H1 (cell line): ENCODE measurements around the gene PRKN. TPM values are rescaled to one million over a fixed set of nuclear protein-coding genes. Genes with fewer than 3 reads are reported as not detected.

Experiments used
- CTCF ChIA-PET: fragments of 300-600 bp; sonication (Branson Sonifier 250); formaldehyde crosslinking; loops from one replicate; lab custom pipeline; 2021; ENCODE audit not compliant: partially characterized antibody; lab: Charles Lee
- POLR2A ChIA-PET: fragments of 300-600 bp; sonication (Branson Sonifier 250); formaldehyde crosslinking; loops from one replicate; lab custom pipeline; 2021; ENCODE audit warnings: inconsistent platforms; ENCODE audit not compliant: partially characterized antibody; lab: Charles Lee
- DNase-seq, 2 experiments: peaks; one replicate each; pipeline versions ENCODE4 v3.0.0 to v3.0.0-alpha.2; 2010 to 2022; ENCODE audit warnings: low spot score in 2 of 2, low read depth in 1 of 2, mixed read lengths in 1 of 2
- FAIRE-seq: peaks from 2 replicates; lab custom pipeline; 2011; peaks lifted over from hg19 to GRCh38; lab: Jason Lieb, UNC
- H2AFZ ChIP-seq: 2 replicates; pipeline ENCODE4 v1.8.1; 2012; ENCODE audit warnings: low read length, inconsistent platforms
- H2AK5ac ChIP-seq: 2 replicates; pipeline ENCODE4 v1.6.1; 2013; ENCODE audit warnings: low read depth, low read length
- H2BK120ac ChIP-seq: replicated peaks from 2 replicates; pipeline ENCODE3; 2013; ENCODE audit warnings: low read depth, low read length, inconsistent platforms
- H2BK12ac ChIP-seq: 2 replicates; pipeline ENCODE4 v1.6.1; 2013; ENCODE audit warnings: low read depth, low read length
- H2BK15ac ChIP-seq: 2 replicates; pipeline ENCODE4 v1.6.1; 2013; ENCODE audit warnings: low read length
- H2BK20ac ChIP-seq: 2 replicates; pipeline ENCODE4 v1.6.1; 2013; ENCODE audit warnings: low read length
- H2BK5ac ChIP-seq: 2 replicates; pipeline ENCODE4 v1.6.1; 2013; ENCODE audit warnings: low read depth, low read length
- H3K14ac ChIP-seq: 2 replicates; pipeline ENCODE4 v1.6.1; 2013; ENCODE audit warnings: inconsistent platforms; ENCODE audit not compliant: insufficient read length
- H3K18ac ChIP-seq: 2 replicates; pipeline ENCODE4 v1.6.1; 2013; ENCODE audit warnings: low read length; ENCODE audit errors: extremely low read depth
- H3K23ac ChIP-seq: 2 replicates; pipeline ENCODE4 v1.6.1; 2013; ENCODE audit warnings: inconsistent platforms; ENCODE audit not compliant: insufficient read length
- H3K23me2 ChIP-seq: 2 replicates; pipeline ENCODE4 v1.6.1; 2013; ENCODE audit warnings: low read depth, low read length
- H3K27ac ChIP-seq: 2 replicates; pipeline ENCODE4 v1.6.1; 2011; ENCODE audit warnings: low read depth, low read length, inconsistent platforms
- H3K27me3 ChIP-seq, 4 experiments: replicated peaks in 1 of 4; 1 replicate in 1 of 4; 2 replicates in 3 of 4; pipeline versions ENCODE4 v1.6.1 to v1.8.1; 2011 to 2013; ENCODE audit warnings: low read length in 3 of 4, mild to moderate bottlenecking in 3 of 4, inconsistent platforms in 2 of 4, mixed read lengths in 2 of 4, moderate library complexity in 1 of 4; ENCODE audit not compliant: control insufficient read depth in 3 of 4, insufficient read depth in 3 of 4; ENCODE audit errors: extremely low read depth in 1 of 4
- H3K36me3 ChIP-seq, 4 experiments: 2 replicates each; pipeline versions ENCODE4 v1.6.1 to v1.8.1; 2011 to 2013; ENCODE audit warnings: mild to moderate bottlenecking in 4 of 4, low read length in 3 of 4, moderate library complexity in 2 of 4, control low read depth in 1 of 4, inconsistent platforms in 1 of 4; ENCODE audit not compliant: insufficient read depth in 4 of 4, control insufficient read depth in 2 of 4
- H3K4ac ChIP-seq: replicated peaks from 2 replicates; pipeline ENCODE3; 2013; ENCODE audit warnings: low read length, low read depth, mixed read lengths, inconsistent platforms; ENCODE audit not compliant: insufficient read length
- H3K4me1 ChIP-seq, 4 experiments: replicated peaks in 1 of 4; 1 replicate in 1 of 4; 2 replicates in 3 of 4; pipeline versions ENCODE4 v1.6.1 to v1.8.1; 2011 to 2013; ENCODE audit warnings: low read length in 3 of 4, inconsistent platforms in 2 of 4, mixed read lengths in 1 of 4; ENCODE audit not compliant: insufficient read depth in 4 of 4, control insufficient read depth in 3 of 4
- H3K4me2 ChIP-seq, 2 experiments: 2 replicates each; pipeline versions ENCODE4 v1.6.1 to v1.8.1; 2011 to 2013; ENCODE audit warnings: low read depth in 2 of 2, low read length in 2 of 2, control low read depth in 1 of 2, inconsistent platforms in 1 of 2, mild to moderate bottlenecking in 1 of 2; ENCODE audit not compliant: insufficient read depth in 1 of 2
- H3K4me3 ChIP-seq, 4 experiments: fragments of 200-600, 300-600 bp in 1 of 4; sonication (generic), shearing (Covaris generic), sonication (Bioruptor Twin) in 1 of 4; 2 replicates each; pipeline versions ENCODE4 v1.5.1 to v1.8.1; 2011 to 2016; ENCODE audit warnings: low read length in 4 of 4, low read depth in 3 of 4, control low read depth in 2 of 4, inconsistent platforms in 2 of 4, mild to moderate bottlenecking in 2 of 4, mixed read lengths in 1 of 4, moderate library complexity in 1 of 4; ENCODE audit not compliant: insufficient read depth in 2 of 4; ENCODE audit errors: extremely low read depth in 1 of 4
- H3K56ac ChIP-seq: replicated peaks from 2 replicates; pipeline ENCODE3; 2013; ENCODE audit warnings: low read depth, mild to moderate bottlenecking, mixed read lengths, low read length, inconsistent platforms; ENCODE audit not compliant: insufficient read length
- H3K79me1 ChIP-seq: 2 replicates; pipeline ENCODE4 v1.6.1; 2013; ENCODE audit warnings: low read depth, low read length, control low read depth
- H3K79me2 ChIP-seq, 2 experiments: 2 replicates each; pipeline versions ENCODE4 v1.6.1 to v1.8.1; 2012 to 2013; ENCODE audit warnings: low read length in 2 of 2, mild to moderate bottlenecking in 2 of 2, inconsistent platforms in 1 of 2; ENCODE audit not compliant: insufficient read depth in 2 of 2, control insufficient read depth in 1 of 2
- H3K9ac ChIP-seq, 4 experiments: replicated peaks in 1 of 4; 1 replicate in 1 of 4; 2 replicates in 3 of 4; pipeline versions ENCODE4 v1.6.1 to v1.8.1; 2011 to 2013; ENCODE audit warnings: low read depth in 3 of 4, low read length in 3 of 4, control low read depth in 2 of 4, mild to moderate bottlenecking in 2 of 4, moderate library complexity in 2 of 4, inconsistent platforms in 1 of 4; ENCODE audit errors: extremely low read depth in 1 of 4
- H3K9me3 ChIP-seq, 2 experiments: 2 replicates each; pipeline versions ENCODE4 v1.6.1 to v1.8.1; 2012 to 2013; ENCODE audit warnings: mild to moderate bottlenecking in 2 of 2, moderate library complexity in 2 of 2, control low read depth in 1 of 2, inconsistent platforms in 1 of 2, low read depth in 1 of 2, low read length in 1 of 2, mixed read lengths in 1 of 2; ENCODE audit not compliant: insufficient read depth in 2 of 2
- H4K20me1 ChIP-seq, 2 experiments: replicated peaks in 1 of 2; 2 replicates each; pipeline versions ENCODE3 to v1.8.1; 2011 to 2013; ENCODE audit warnings: inconsistent platforms in 2 of 2, low read length in 2 of 2, mild to moderate bottlenecking in 1 of 2; ENCODE audit not compliant: insufficient read depth in 2 of 2, control insufficient read depth in 1 of 2
- H4K5ac ChIP-seq: 2 replicates; pipeline ENCODE4 v1.6.1; 2013; ENCODE audit warnings: low read length, low read depth, mixed read lengths, inconsistent platforms; ENCODE audit not compliant: insufficient read length
- H4K8ac ChIP-seq: 2 replicates; pipeline ENCODE4 v1.8.0; 2013; ENCODE audit warnings: mild to moderate bottlenecking, moderate library complexity, low read length, inconsistent platforms; ENCODE audit not compliant: insufficient read depth; ENCODE audit errors: extremely low read depth
- H4K91ac ChIP-seq: replicated peaks from 2 replicates; pipeline ENCODE3; 2013; ENCODE audit warnings: low read length, mixed read lengths, inconsistent platforms; ENCODE audit not compliant: insufficient read length
- ATF2 ChIP-seq: IDR thresholded peaks from 2 replicates; pipeline ENCODE4 v1.6.1; 2012; ENCODE audit warnings: low read length, inconsistent platforms
- CREB1 ChIP-seq: IDR thresholded peaks from 2 replicates; pipeline ENCODE4 v1.6.1; 2012; ENCODE audit warnings: inconsistent platforms
- FOSL1 ChIP-seq: IDR thresholded peaks from 2 replicates; pipeline ENCODE4 v1.6.1; 2011; ENCODE audit warnings: mild to moderate bottlenecking, low read depth, low read length, moderate library complexity; ENCODE audit not compliant: insufficient read depth
- JUN ChIP-seq: IDR thresholded peaks from 2 replicates; pipeline ENCODE4 v1.6.1; 2011; ENCODE audit warnings: low read depth, mild to moderate bottlenecking, improper control_type of control experiment, low read length
- RAD21 ChIP-seq, 2 experiments: IDR thresholded peaks in 1 of 2; conservative IDR thresholded peaks in 1 of 2; 2 replicates each; pipeline ENCODE4 v1.6.1; 2011; ENCODE audit warnings: low read depth in 2 of 2, low read length in 2 of 2, improper control_type of control experiment in 1 of 2, inconsistent platforms in 1 of 2, mild to moderate bottlenecking in 1 of 2, moderate library complexity in 1 of 2
- SIRT6 ChIP-seq: IDR thresholded peaks from one replicate; pipeline ENCODE4 v1.7.1; 2012; ENCODE audit warnings: low read length, inconsistent platforms
- SP4 ChIP-seq: IDR thresholded peaks from 2 replicates; pipeline ENCODE4 v1.6.1; 2012; ENCODE audit warnings: low read length, inconsistent platforms
- TBP ChIP-seq: IDR thresholded peaks from 2 replicates; pipeline ENCODE4 v1.6.1; 2011; ENCODE audit warnings: low read depth, low read length, improper control_type of control experiment
- TEAD4 ChIP-seq: IDR thresholded peaks from 2 replicates; pipeline ENCODE4 v1.6.1; 2012; ENCODE audit warnings: low read depth, low read length, inconsistent platforms, mixed read lengths
- WGBS, 2 experiments: shearing (Covaris generic) in 1 of 2; methylation state at CpG; one replicate each; pipeline versions ENCODE4 v1.1.6 to v1.1.7; 2013 to 2015; ENCODE audit warnings: low lambda C conversion rate in 2 of 2, mixed read lengths in 2 of 2, inconsistent platforms in 1 of 2, low coverage in 1 of 2, missing lambda C conversion rate in 1 of 2; ENCODE audit not compliant: insufficient replicate concordance in 2 of 2, insufficient coverage in 1 of 2, insufficient read length in 1 of 2; ENCODE audit errors: extremely low coverage in 1 of 2, missing lambda C conversion rate in 1 of 2; 5-methylcytosine and 5-hydroxymethylcytosine counted together
- polyA plus RNA-seq, 7 experiments: library from polyadenylated mRNA; depleted of rRNA in 3 of 7; stranded (reverse) in 5 of 7; unstranded in 2 of 7; fragments of >200 nt in 5 of 7; fragments of 200-250 nt in 2 of 7; gene quantifications; 1 replicate in 5 of 7; 2 replicates in 1 of 7; 4 replicates in 1 of 7; pipeline versions ENCODE4 v1.2.1 to v1.2.3, GENCODE V29; 2011 to 2013; ENCODE audit warnings: missing spikeins in 2 of 7, mixed read lengths in 2 of 7
- total RNA-seq: library from RNA; stranded (reverse); fragmentation: NEBNext Ultra II Directional; extraction: Animal tissue kit (Norgen Biotek cat#: 25700); gene quantifications from 2 replicates; pipeline ENCODE4 v1.2.1, GENCODE V29; 2021

Gene PRKN
- total and polyA plus RNA-seq, 2 of the 8 experiments (the other 6 are each of a cell fraction or from before 2014, with no cell fraction given) = 0.13 to 0.29 TPM

- Histone ChIP-seq H2BK20ac (no peak overlapping the region), H3K9me3 (no peaks in the 10 kb centered on the region), H3K27ac (no peak overlapping the region), H3K4me1 (no peaks in the 10 kb centered on the region; a peak in 1 of 7 replicates), H2AFZ (no peak overlapping the region), H2BK5ac (no peak overlapping the region), H3K56ac (no peak overlapping the region), H2BK12ac (no peak overlapping the region), H3K14ac (no peak overlapping the region), H3K36me3 (no peaks in the 10 kb centered on the region), H3K4ac (no peak overlapping the region), H3K18ac (no peak overlapping the region), H3K4me2 (no peak overlapping the region)
- POLR2A ChIA-PET = no interaction called here
- TF ChIP-seq TBP (no peak), JUN (no peak), ATF2 (no peak), SP4 (no peak), FOSL1 (no peak), SIRT6 (no peak), RAD21 (IDR thresholded peaks at IDR 0.05 in 1 of 2, conservative IDR thresholded peaks at IDR 0.05 in 1 of 2; ENCODE audit: low read depth in 2 of 2, low read length in 2 of 2) (no peak), TEAD4 (no peak), CREB1 (no peak)
- TF ChIP-seq, all 59 proteins: peak for 0
- no peak overlapping the region for H3K9ac ChIP-seq
- no peaks in the 10 kb centered on the region for H4K20me1 ChIP-seq
- no peaks in the 10 kb centered on the region for H3K79me1 ChIP-seq
- H4K5ac ChIP-seq = no peak overlapping the region
- no peak overlapping the region for H2AK5ac ChIP-seq
- H2BK15ac ChIP-seq = no peak overlapping the region
- no peaks in the 10 kb centered on the region for H3K23me2 ChIP-seq
- no peak overlapping the region for H2BK120ac ChIP-seq
- no peak overlapping the region for H3K23ac ChIP-seq
- CTCF ChIA-PET = interaction anchor here (0.8 kb wide), 1 partner anchor 8 kb away, joined by 3 read pairs; no protein-coding TSS in a partner anchor
- no peaks in the 10 kb centered on the region for H3K79me2 ChIP-seq
- no peak overlapping the region for H3K4me3 ChIP-seq
- no peak overlapping the region for H4K91ac ChIP-seq
- H3K27me3 ChIP-seq = no peaks in the 10 kb centered on the region; a peak in 2 of 7 replicates
- FAIRE-seq = no peak
- no peak overlapping the region for H4K8ac ChIP-seq
- no peak for DNase-seq
- 89% methylated on average over 2 of the region's 2 CpGs; no CpG with 5 or more reads in 1 of the 2 experiments for whole genome bisulfite sequencing, 2 experiments
Measured at GRCh38 chr6:162722226-162722625, 5.3 kb downstream of the PRKN start.
